GM19043 (cell line): ENCODE measurements around the gene KDM2B.

Experiments used
- ATAC-seq: cut with Tn5 transposase; IDR thresholded peaks from one replicate; pipeline ENCODE4 v1.9.1; 2021; ENCODE audit warnings: low read depth; ENCODE audit not compliant: unreplicated experiment

Gene KDM2B

DNA sequence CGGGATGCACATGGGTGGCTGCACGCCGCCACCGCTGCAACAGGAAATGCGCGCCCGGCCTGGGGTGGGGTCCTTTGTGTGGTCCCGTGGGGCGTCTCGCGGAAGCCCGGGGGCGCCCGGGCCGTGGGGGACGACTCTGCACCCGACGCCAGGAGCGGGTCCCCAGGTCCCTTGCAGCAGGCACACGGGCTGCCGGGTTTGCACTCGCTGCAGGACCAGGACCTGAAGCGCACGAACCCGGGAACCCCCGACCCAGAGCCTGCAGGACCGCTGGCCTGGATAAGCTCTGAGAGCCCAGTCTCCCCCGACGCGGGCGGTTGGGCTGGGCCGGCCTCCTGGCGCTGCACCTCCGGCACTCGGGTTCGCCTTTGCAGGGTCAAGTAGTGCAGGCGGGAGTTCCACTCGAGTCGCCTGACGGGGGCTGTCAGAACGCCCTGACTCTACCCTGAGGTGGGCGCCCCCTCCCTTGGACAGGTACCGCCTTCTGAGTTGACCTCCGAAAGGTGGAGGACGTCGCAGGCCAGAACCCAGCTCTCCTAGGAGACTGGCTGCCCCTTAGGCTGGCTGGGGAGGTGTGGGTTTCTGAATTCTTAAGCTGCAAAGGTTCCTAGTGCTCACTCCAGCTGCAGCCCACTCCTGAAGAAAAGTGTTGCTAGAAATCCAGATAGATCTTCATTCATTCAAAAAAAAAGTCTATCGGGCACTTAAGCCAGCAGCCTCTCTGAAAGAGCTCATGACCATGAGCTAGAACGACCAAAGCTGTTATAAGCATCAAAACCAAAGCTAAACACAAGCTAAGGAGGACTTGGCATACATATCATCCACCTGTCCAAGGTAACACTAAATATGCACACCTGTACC, 113.0 kb downstream of the KDM2B start:
- ATAC-seq = peak; percentile 2

- ATAC-seq = peak; percentile 95
These were observed 113.8 kb downstream of the KDM2B start for GRCh38 chr12:121466794-121467637.

DNA sequence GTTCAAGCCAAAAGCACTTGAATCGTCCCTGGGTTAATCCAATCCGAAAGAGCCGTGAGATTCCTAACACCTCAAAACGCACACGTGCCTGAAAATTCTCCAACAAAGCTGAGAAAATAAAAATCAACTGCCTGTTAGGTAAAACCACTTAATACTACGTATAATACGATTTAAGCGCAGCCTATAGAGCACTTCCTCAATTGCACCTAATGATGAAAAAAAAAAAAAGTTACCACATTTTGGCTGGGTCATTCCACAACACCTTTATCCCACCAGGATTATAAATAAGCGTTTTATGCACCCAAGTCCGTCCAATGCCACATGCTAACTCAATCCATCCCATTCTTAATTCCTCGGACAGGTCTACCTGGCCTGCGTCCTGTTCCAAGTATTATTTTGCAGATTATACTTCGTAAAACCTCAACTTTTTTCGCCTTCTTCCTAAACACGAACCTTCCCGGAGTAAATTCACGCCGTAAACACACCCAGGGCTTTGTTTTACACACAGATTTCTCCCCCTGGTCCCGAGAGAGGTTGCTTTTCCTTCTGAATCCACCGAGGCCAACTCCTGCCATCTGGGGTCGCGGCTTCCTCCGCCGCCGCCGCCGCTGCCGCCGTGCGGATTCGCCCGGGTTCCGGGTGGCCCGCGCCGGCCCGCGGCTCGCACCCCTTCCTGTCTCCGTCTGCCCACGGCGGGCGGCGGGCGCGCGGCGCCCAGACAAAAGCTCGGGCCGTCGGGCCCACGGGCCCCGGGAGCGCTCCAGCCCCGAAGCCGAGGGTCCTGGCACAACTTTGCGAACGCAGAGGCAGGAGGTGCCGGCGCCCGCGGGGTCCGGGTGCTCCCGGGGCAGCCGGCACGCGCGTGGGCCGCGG, 114.7 kb downstream of the KDM2B start:
- ATAC-seq = peak; percentile 8

DNA sequence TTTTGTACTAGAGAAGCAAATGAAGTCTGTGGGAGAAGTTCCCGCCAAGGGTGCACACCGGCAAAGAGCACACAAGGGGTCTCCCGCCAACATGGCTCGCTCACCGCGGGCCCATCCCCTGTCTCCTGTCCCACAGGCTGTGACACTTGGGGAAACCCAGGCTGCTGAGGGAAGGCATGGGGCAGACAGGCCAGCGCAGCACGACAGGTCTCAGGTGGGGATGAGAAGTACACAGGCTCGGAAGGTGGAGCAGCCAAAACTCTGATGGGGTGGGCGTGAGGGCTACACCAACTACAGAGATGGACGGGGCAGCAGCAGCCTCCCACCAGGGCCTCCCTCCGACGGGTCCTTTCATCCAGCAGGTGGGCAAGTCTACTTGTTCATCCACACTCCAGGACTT, 116.5 kb downstream of the KDM2B start:
- no peak for ATAC-seq

GRCh38 chr12:121461048-121461447, 119.8 kb downstream of the KDM2B start:
- no peak for ATAC-seq

DNA sequence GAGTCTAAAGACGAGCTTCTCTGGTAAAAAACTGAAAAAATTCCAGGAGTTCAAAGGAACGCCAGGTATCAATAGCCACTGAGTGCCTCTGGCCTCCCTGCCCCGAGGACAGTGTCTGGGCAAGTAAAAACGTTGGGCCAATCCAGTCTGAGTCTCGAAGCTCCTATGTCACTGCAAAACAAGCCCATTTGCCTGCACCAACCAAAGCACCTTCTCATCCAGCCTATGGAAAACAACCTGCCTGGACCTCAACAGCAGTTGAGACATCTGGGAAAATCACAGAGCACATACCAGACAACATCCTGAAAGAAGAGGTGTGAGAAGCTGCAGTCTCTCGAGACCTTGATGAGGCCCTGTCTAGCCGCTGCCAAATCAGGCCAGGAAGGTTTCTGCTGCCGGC, 124.3 kb downstream of the KDM2B start:
- no peak for ATAC-seq

GRCh38 chr12:121455766-121456420, 124.9 kb downstream of the KDM2B start:
- no peak for ATAC-seq

DNA sequence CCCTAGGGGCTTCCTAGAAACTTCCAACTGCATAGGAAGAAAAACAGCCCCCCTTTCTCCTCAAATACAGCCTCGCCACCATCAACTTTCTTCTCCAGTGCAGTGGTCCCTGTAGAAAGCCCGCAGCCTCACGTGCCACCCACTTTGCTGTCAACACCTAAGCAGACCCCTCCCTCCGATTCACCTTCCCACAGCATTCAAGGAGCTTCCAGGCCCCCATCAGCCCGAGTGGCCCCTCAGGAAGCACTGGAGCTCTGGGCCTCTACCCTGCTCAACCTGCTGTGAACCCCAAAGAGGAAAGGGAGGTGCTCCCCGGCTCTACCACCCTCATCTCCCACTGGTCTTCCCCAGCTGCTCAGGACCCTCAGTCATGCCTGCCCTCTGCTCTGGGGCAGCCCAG, 125.9 kb downstream of the KDM2B start:
- no peak for ATAC-seq

- ATAC-seq = no peak
These were observed 127.2 kb downstream of the KDM2B start for GRCh38 chr12:121453629-121454028.

DNA sequence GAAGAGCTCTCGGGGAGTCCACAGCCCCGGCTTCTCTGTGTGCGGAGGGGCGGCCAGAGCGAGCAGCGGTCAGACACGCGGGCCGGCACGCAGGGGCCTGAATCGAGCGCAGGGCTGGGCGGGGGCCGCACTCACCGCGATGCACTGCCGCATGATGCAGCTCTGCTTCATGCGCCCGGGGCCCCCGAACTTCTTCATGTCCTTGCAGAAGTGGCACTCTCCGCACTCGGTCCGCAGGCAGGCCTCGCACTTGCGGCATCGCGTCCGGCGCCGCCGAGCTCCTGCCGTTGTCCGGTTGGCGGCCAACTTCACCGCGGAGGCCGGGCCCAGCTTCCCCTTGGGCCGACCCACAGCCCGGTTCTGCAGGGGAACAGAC, 127.8 kb downstream of the KDM2B start:
- no peak for ATAC-seq

DNA sequence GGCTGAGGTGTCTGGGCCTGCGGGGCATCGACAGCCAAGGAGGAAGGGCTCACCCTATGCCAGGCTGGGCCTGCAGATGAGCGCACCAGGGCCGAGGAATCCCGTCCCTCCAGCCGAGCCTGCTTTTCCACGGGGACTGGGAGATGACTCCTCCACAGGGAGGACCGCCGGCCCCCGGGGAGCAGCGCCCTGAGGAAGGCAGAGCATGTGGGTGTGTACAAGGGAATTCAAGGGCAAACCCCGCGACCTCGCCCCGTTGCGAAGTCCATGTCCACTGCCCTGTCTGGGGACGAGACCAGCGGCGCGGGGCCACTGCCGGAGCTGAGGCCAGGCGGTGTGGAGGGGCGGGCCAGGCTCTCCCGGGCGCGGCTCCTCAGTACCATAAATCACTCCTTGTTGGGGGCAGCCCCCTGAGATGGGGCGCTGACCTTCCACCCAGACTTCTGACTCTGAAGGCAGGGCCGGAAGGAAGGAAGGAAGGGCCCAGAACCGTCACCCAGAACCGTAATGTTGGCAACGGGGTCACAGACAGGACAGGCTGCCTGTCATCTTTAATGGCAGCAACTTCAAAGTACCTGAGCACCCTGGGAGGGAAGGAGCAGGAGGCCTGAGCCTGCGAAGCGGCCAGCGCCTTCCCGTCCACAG, 128.4 kb downstream of the KDM2B start:
- no peak for ATAC-seq

DNA sequence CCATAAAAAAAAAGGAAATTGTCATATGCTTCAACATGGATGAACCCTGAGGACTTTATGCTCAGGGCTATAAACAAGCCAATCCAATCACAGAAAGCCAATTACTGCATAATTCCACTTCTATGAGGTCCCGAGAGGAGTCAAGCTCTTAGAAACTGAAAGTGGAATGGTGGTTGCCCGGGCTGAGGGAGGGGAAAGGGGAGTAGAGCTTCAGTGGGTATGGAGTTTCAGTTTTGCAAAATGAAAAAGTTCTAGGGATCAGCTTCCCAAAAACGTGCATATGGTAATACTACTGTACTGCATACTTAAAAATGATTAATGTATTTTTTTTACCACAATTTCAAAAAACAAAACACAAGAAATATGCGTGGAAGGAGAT, 128.9 kb downstream of the KDM2B start:
- ATAC-seq = no peak

- no peak for ATAC-seq
These were observed 132.0 kb downstream of the KDM2B start for GRCh38 chr12:121448771-121449315.

DNA sequence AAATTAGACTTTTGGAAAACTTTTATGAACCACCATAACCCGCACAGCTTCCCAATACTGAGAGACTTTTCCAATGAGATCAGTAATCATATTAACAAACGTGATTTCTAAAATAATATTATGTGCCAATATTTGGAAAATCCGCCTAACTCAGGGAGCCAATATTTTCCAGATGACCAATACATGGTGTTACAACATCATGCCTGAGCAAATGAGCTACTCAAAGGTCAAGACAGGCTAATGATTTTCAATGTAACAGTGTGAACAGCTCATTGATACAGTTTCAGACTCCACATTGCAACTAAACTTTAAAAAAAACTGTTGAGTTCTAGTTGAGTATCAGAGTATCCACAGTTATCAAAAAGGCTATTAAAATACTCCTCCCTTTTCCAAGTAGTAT, 134.1 kb downstream of the KDM2B start:
- ATAC-seq = no peak

- no peak for ATAC-seq
These were observed 136.0 kb downstream of the KDM2B start for GRCh38 chr12:121444842-121445202.

- ATAC-seq = no peak
These were observed 136.6 kb downstream of the KDM2B start for GRCh38 chr12:121443911-121444841.

- no peak for ATAC-seq
These were observed 137.5 kb downstream of the KDM2B start for GRCh38 chr12:121443193-121443870.
